Keratinocyte (primary cell): ENCODE data around the gene AXL. TPM values are rescaled to one million over a fixed set of nuclear protein-coding genes. Genes with fewer than 3 reads are reported as not detected.
"Not testable (repeated sequence)": the region's sequence is repeated elsewhere in the genome, so short reads cannot be mapped to it uniquely, and the experiment has no call there.

Experiments
- DNase-seq: peaks from one replicate; pipeline ENCODE4 v3.0.0-alpha.2; 2011; ENCODE audit warnings: low read depth, missing footprints, low spot score
- FAIRE-seq: peaks from 2 replicates; lab custom pipeline; 2011; peaks lifted over from hg19 to GRCh38; lab: Jason Lieb, UNC
- H2AFZ ChIP-seq: 2 replicates; pipeline ENCODE4 v1.6.0; 2012; ENCODE audit warnings: low read length, control low read depth, inconsistent platforms; ENCODE audit not compliant: control insufficient read depth
- H3K27ac ChIP-seq: 2 replicates; pipeline ENCODE4 v1.5.1; 2011; ENCODE audit warnings: low read length; ENCODE audit not compliant: control insufficient read depth, insufficient read depth
- H3K27me3 ChIP-seq: 3 replicates; pipeline ENCODE4 v1.6.0; 2011; ENCODE audit warnings: low read length; ENCODE audit not compliant: control insufficient read depth, insufficient read depth; ENCODE audit errors: extremely low read depth
- H3K36me3 ChIP-seq, 2 experiments: 2 replicates in 1 of 2; 3 replicates in 1 of 2; pipeline ENCODE4 v1.5.1; 2011; ENCODE audit warnings: low read length in 2 of 2, mild to moderate bottlenecking in 1 of 2; ENCODE audit not compliant: control insufficient read depth in 2 of 2, insufficient read depth in 2 of 2; ENCODE audit errors: extremely low read depth in 1 of 2
- H3K4me1 ChIP-seq: 3 replicates; pipeline ENCODE4 v1.5.1; 2011; ENCODE audit warnings: low read length; ENCODE audit not compliant: control insufficient read depth, insufficient read depth; ENCODE audit errors: extremely low read depth
- H3K4me2 ChIP-seq: 3 replicates; pipeline ENCODE4 v1.6.0; 2011; ENCODE audit warnings: low read depth, low read length; ENCODE audit not compliant: control insufficient read depth, insufficient read depth; ENCODE audit errors: extremely low read depth
- H3K4me3 ChIP-seq, 3 experiments: fragments of 200-600 bp in 1 of 3; sonication (generic) in 1 of 3; 2 replicates in 2 of 3; 3 replicates in 1 of 3; pipeline ENCODE4 v1.5.1; 2011 to 2016; ENCODE audit warnings: low read length in 3 of 3, mild to moderate bottlenecking in 3 of 3, control low read depth in 2 of 3, inconsistent platforms in 1 of 3, low read depth in 1 of 3, mixed read lengths in 1 of 3, mixed run types in 1 of 3, moderate library complexity in 1 of 3; ENCODE audit not compliant: control insufficient read depth in 2 of 3, insufficient read depth in 2 of 3; ENCODE audit errors: extremely low read depth in 1 of 3
- H3K79me2 ChIP-seq: 2 replicates; pipeline ENCODE4 v1.6.0; 2012; ENCODE audit warnings: low read length; ENCODE audit not compliant: control insufficient read depth, insufficient read depth
- H3K9ac ChIP-seq: 3 replicates; pipeline ENCODE4 v1.6.0; 2011; ENCODE audit warnings: low read length; ENCODE audit not compliant: control insufficient read depth, insufficient read depth; ENCODE audit errors: extremely low read depth
- H3K9me1 ChIP-seq: 3 replicates; pipeline ENCODE4 v1.6.0; 2011; ENCODE audit warnings: low read length; ENCODE audit not compliant: control insufficient read depth, insufficient read depth; ENCODE audit errors: extremely low read depth
- H3K9me3 ChIP-seq: 2 replicates; pipeline ENCODE4 v1.5.1; 2012; ENCODE audit warnings: low read depth, low read length; ENCODE audit not compliant: control insufficient read depth
- H4K20me1 ChIP-seq: 3 replicates; pipeline ENCODE4 v1.6.0; 2011; ENCODE audit warnings: low read length; ENCODE audit not compliant: control insufficient read depth, insufficient read depth; ENCODE audit errors: extremely low read depth
- CTCF ChIP-seq, 3 experiments: IDR thresholded peaks in 1 of 3; conservative IDR thresholded peaks in 1 of 3; optimal IDR thresholded peaks in 1 of 3; 2 replicates in 2 of 3; 3 replicates in 1 of 3; pipeline versions ENCODE3 to v1.5.1; 2011; ENCODE audit warnings: low read length in 3 of 3, mild to moderate bottlenecking in 3 of 3, moderate library complexity in 2 of 3, control low read depth in 1 of 3, inconsistent platforms in 1 of 3; ENCODE audit not compliant: insufficient read depth in 2 of 3; ENCODE audit errors: extremely low read depth in 1 of 3
- EZH2 ChIP-seq: IDR thresholded peaks from one replicate; pipeline ENCODE4 v1.6.1; 2012; ENCODE audit warnings: inconsistent platforms, mild to moderate bottlenecking, low read length, moderate library complexity
- dilution Hi-C: fragments of 300-500 bp; cut with MboI; formaldehyde crosslinking; loops from one replicate; pipeline ENCODE4 v1.7.0; 2020; ENCODE audit warnings: low sequenced_read_pairs; ENCODE audit not compliant: extremely low pct_ligation_motif_present
- polyA plus RNA-seq, 5 experiments: library from polyadenylated mRNA; depleted of rRNA in 3 of 5; stranded (reverse) in 3 of 5; stranded (forward) in 1 of 5; unstranded in 1 of 5; fragments of >200 nt; gene quantifications; 1 replicate in 1 of 5; 2 replicates in 3 of 5; 3 replicates in 1 of 5; pipeline versions ENCODE4 v1.2.1 to v1.2.3, GENCODE V29; 2011 to 2012; ENCODE audit warnings: missing spikeins in 2 of 5, low read depth in 1 of 5, low replicate concordance in 1 of 5

AXL gene
- polyA plus RNA-seq, 1 donor (not counting 4 experiments of a cell fraction or from before 2014, with no cell fraction given), result 21.7 TPM

GRCh38 chr19:41278478-41278877 lies 59.5 kb downstream of the AXL start:
- Histone ChIP-seq H3K9me3 (no peaks in the 10 kb centered on the region), H2AFZ (no peak overlapping the region), H3K4me2 (no peak overlapping the region), H3K9ac (no peak overlapping the region), H3K36me3 (peaks cover 40 to 65% of the 10 kb centered on the region in 2 experiments), H4K20me1 (peaks cover 2% of the 10 kb centered on the region), H3K4me1 (no peaks in the 10 kb centered on the region), H3K4me3 (no peak overlapping the region), H3K9me1 (no peaks in the 10 kb centered on the region), H3K27ac (no peak overlapping the region), H3K27me3 (no peaks in the 10 kb centered on the region), H3K79me2 (no peaks in the 10 kb centered on the region)
- dilution Hi-C loops, result no loop called here
- TF ChIP-seq EZH2 (no peak), CTCF (optimal IDR thresholded peaks at IDR 0.05 in 1 of 3, IDR thresholded peaks at IDR 0.05 in 1 of 3, conservative IDR thresholded peaks at IDR 0.05 in 1 of 3; ENCODE audit: extremely low read depth in 1 of 3, insufficient read depth in 2 of 3, low read length in 3 of 3) (no peak)
- FAIRE-seq (no peak), DNase-seq (no peak)

- no peak for FAIRE-seq
- no peaks in the 10 kb centered on the region for H4K20me1 ChIP-seq
Measured at GRCh38 chr19:41288673-41289530, 69.9 kb downstream of the AXL start.

GRCh38 chr19:41289814-41290213 lies 70.8 kb downstream of the AXL start:
- peaks cover 37 to 52% of the 10 kb centered on the region in 2 experiments for H3K36me3 ChIP-seq
- not testable (repeated sequence) for FAIRE-seq

More at GRCh38 chr19:41288673-41289530, 69.9 kb downstream of the AXL start:
- no peak for DNase-seq
- no peak overlapping the region for H3K9ac ChIP-seq
- dilution Hi-C loops, result no loop called here
- H3K9me1 ChIP-seq, result no peaks in the 10 kb centered on the region
- H3K27ac ChIP-seq, result no peak overlapping the region
- TF ChIP-seq CTCF (optimal IDR thresholded peaks at IDR 0.05 in 1 of 3, IDR thresholded peaks at IDR 0.05 in 1 of 3, conservative IDR thresholded peaks at IDR 0.05 in 1 of 3; ENCODE audit: extremely low read depth in 1 of 3, insufficient read depth in 2 of 3, low read length in 3 of 3), result no peak
- TF ChIP-seq EZH2, result no peak
- H2AFZ ChIP-seq, result no peak overlapping the region
- peaks cover 2% of the 10 kb centered on the region for H3K79me2 ChIP-seq
- no peak overlapping the region for H3K4me2 ChIP-seq
- peaks cover 37 to 45% of the 10 kb centered on the region in 2 experiments for H3K36me3 ChIP-seq
- H3K9me3 ChIP-seq, result no peaks in the 10 kb centered on the region
- H3K4me1 ChIP-seq, result no peaks in the 10 kb centered on the region
- no peaks in the 10 kb centered on the region for H3K27me3 ChIP-seq
- no peak overlapping the region for H3K4me3 ChIP-seq

More at GRCh38 chr19:41289814-41290213, 70.8 kb downstream of the AXL start:
- H3K79me2 ChIP-seq, H3K4me3 ChIP-seq, H2AFZ ChIP-seq, dilution Hi-C loops, H3K4me2 ChIP-seq, H3K27me3 ChIP-seq, H3K9me1 ChIP-seq, H4K20me1 ChIP-seq, DNase-seq, H3K9me3 ChIP-seq, H3K9ac ChIP-seq, H3K4me1 ChIP-seq, H3K27ac ChIP-seq: not testable (repeated sequence)
